HEK293 (cell line): ENCODE data around the gene CXCL17.

ENCODE experiments used
- CTCF ChIA-PET: fragments of 350-600 bp; formaldehyde crosslinking; extraction: SDS; loops from one replicate; lab custom pipeline; 2021; ENCODE audit warnings: antibody characterized with exemption; lab: Yijun Ruan, JAX
- POLR2A ChIA-PET: fragments of 300-600 bp; formaldehyde crosslinking; extraction: SDS; loops from one replicate; lab custom pipeline; 2020; ENCODE audit warnings: antibody characterized with exemption, inconsistent platforms; lab: Yijun Ruan, JAX
- H3K27ac ChIP-seq: fragments of 200-500 bp; sonication (Bioruptor generic); 2 replicates; pipeline ENCODE4 v1.5.1; 2014; ENCODE audit warnings: low read depth, low read length, control low read depth, inconsistent platforms; ENCODE audit errors: extremely low read depth
- H3K36me3 ChIP-seq, 2 experiments: fragments of 200-500 bp in 1 of 2; sonication (Bioruptor generic) in 1 of 2; 1 replicate in 1 of 2; 2 replicates in 1 of 2; pipeline ENCODE4 v1.5.1; 2014 to 2017; ENCODE audit warnings: inconsistent platforms in 2 of 2, low read length in 2 of 2; ENCODE audit not compliant: control insufficient read depth in 2 of 2, insufficient read depth in 1 of 2
- H3K4me1 ChIP-seq: fragments of 200-500 bp; sonication (Bioruptor generic); 2 replicates; pipeline ENCODE4 v1.5.1; 2014; ENCODE audit warnings: mild to moderate bottlenecking, low read length, inconsistent platforms; ENCODE audit not compliant: control insufficient read depth, insufficient read depth
- H3K4me3 ChIP-seq: 2 replicates; pipeline ENCODE4 v1.5.1; 2011; ENCODE audit warnings: low read depth, mild to moderate bottlenecking, control low read depth, low read length, moderate library complexity
- H3K9me3 ChIP-seq: fragments of 200-500 bp; sonication (Bioruptor generic); 2 replicates; pipeline ENCODE4 v1.5.1; 2014; ENCODE audit warnings: low read depth, low read length, inconsistent platforms; ENCODE audit not compliant: control insufficient read depth, insufficient read depth
- AEBP2 ChIP-seq: fragments of 450-650 bp; formaldehyde crosslinking; IDR thresholded peaks from 2 replicates; pipeline ENCODE4 v1.5.1; 2016; ENCODE audit warnings: missing biosample characterization, missing genetic modification characterization, borderline replicate concordance
- KLF1 ChIP-seq: fragments of 450-650 bp; formaldehyde crosslinking; IDR thresholded peaks from 2 replicates; pipeline ENCODE4 v1.5.1; 2016; ENCODE audit warnings: missing biosample characterization, missing genetic modification characterization
- KLF16 ChIP-seq: fragments of 450-650 bp; formaldehyde crosslinking; IDR thresholded peaks from 2 replicates; pipeline ENCODE4 v1.5.1; 2017; ENCODE audit warnings: missing biosample characterization, missing genetic modification characterization
- PRDM1 ChIP-seq: fragments of 450-650 bp; formaldehyde crosslinking; IDR thresholded peaks from 2 replicates; pipeline ENCODE4; 2016; ENCODE audit warnings: missing biosample characterization, missing genetic modification characterization
- ZBTB26 ChIP-seq: fragments of 450-650 bp; formaldehyde crosslinking; optimal IDR thresholded peaks from 2 replicates; pipeline ENCODE3; 2016; ENCODE audit warnings: missing biosample characterization, mild to moderate bottlenecking, missing genetic modification characterization
- ZBTB44 ChIP-seq: fragments of 450-650 bp; IDR thresholded peaks from 2 replicates; pipeline ENCODE4 v1.5.1; 2018; ENCODE audit warnings: missing biosample characterization, mild to moderate bottlenecking, missing genetic modification characterization
- ZFP3 ChIP-seq: fragments of 450-650 bp; formaldehyde crosslinking; IDR thresholded peaks from 2 replicates; pipeline ENCODE4 v1.5.1; 2016; ENCODE audit warnings: low read depth, missing biosample characterization, missing genetic modification characterization
- ZFP41 ChIP-seq: fragments of 450-650 bp; formaldehyde crosslinking; IDR thresholded peaks from 2 replicates; pipeline ENCODE4 v1.5.1; 2016; ENCODE audit warnings: missing biosample characterization, missing genetic modification characterization, borderline replicate concordance
- ZNF114 ChIP-seq: fragments of 450-650 bp; formaldehyde crosslinking; IDR thresholded peaks from 2 replicates; pipeline ENCODE4 v1.5.0; 2017; ENCODE audit warnings: missing biosample characterization, missing genetic modification characterization
- ZNF148 ChIP-seq: fragments of 450-650 bp; formaldehyde crosslinking; IDR thresholded peaks from 2 replicates; pipeline ENCODE4 v1.5.0; 2017; ENCODE audit warnings: missing biosample characterization, missing genetic modification characterization, borderline replicate concordance
- ZNF16 ChIP-seq: fragments of 450-650 bp; formaldehyde crosslinking; IDR thresholded peaks from 2 replicates; pipeline ENCODE4 v1.5.1; 2016; ENCODE audit warnings: low read depth, missing biosample characterization, missing genetic modification characterization
- ZNF2 ChIP-seq: fragments of 450-650 bp; formaldehyde crosslinking; IDR thresholded peaks from 2 replicates; pipeline ENCODE4 v1.5.1; 2016; ENCODE audit warnings: missing biosample characterization, missing genetic modification characterization
- ZNF214 ChIP-seq: fragments of 450-650 bp; formaldehyde crosslinking; IDR thresholded peaks from 2 replicates; pipeline ENCODE4 v1.5.1; 2017; ENCODE audit warnings: missing biosample characterization, mild to moderate bottlenecking, missing genetic modification characterization, borderline replicate concordance
- ZNF324 ChIP-seq: fragments of 450-650 bp; formaldehyde crosslinking; IDR thresholded peaks from 2 replicates; pipeline ENCODE4 v1.5.1; 2016; ENCODE audit warnings: missing biosample characterization, missing genetic modification characterization
- ZNF335 ChIP-seq: fragments of 450-650 bp; formaldehyde crosslinking; conservative IDR thresholded peaks from 2 replicates; pipeline ENCODE4 v1.5.1; 2016; ENCODE audit warnings: missing biosample characterization, missing genetic modification characterization
- ZNF449 ChIP-seq: fragments of 450-650 bp; formaldehyde crosslinking; IDR thresholded peaks from 2 replicates; pipeline ENCODE4 v1.5.1; 2017; ENCODE audit warnings: missing biosample characterization, mild to moderate bottlenecking, missing genetic modification characterization, moderate library complexity
- TF ChIP-seq, protein P1 (sequence below): IDR thresholded peaks from 2 replicates; pipeline ENCODE4 v1.6.1; 2011; ENCODE audit warnings: mild to moderate bottlenecking, low read depth, low read length, borderline replicate concordance

CXCL17 gene

DNA sequence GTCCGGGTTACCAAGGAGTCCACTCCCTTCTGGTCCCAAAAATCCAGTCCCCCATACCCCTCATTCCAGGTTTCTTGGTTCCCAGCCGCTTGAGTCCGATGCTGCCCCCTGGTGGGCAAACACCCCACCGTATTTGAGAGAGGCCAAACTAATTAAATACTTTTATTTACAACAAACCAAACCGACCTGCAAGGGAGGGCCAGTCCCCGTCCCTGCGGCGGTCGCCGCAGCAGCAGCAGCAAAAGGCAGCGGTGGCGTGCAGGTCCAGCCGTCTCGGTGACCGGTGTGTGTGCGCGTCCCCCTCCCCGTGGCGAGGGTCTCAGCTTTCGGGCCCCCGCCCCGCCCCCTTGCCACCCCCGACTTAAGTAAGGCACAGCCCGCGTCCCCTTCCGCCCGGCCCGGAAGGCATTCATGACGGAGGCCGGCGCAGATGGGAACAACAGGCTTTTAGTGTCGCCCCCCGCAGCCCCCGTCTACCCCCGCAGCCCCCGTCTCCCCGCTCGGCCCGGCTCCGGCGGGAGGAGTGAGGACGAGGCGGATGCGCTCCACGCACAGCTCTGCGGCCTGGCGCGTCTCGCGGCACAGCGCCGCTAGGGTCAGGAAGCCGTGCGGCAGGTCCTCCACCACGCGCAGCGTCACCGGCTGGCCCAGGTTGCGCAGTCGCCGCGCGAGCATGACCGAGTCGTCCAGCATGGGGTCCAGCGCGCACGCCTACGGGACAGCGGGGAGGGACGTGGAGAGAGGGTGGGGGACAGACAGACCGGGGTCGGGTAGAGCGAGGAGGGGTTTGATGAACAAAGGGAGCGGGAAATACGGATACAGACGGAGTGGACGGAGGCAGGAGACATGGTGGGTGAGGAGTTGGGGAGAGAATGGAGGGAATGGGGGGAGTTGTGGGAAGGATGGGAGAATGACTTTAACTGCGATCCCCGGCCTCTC is 41.1 kb downstream of the CXCL17 start (continued):
- peak; percentile 75 for TF ChIP-seq ZBTB26 (tag by site-specific recombination)

DNA sequence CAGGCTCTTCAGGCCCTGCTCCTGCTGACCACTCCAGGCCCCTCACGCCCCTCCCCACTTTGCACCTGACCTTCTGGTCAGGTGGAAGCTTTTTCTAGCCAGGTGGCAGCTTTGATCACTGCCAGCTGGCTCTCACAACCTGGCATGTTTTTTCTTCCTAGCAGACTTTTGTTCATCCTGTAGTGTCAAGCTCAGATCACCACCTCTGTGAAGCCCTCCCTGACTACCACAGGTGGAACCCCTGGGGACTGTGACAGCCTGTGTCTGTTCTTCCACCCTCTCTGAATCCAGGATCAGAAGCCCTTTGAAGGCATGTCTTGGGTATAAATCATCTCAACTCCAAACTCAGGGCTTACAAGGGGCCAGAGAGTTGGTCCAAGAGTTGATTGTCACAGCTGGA is 42.3 kb downstream of the CXCL17 start:
- Histone ChIP-seq H3K4me1 (peaks cover 19% of the 10 kb centered on the region), H3K9me3 (no peaks in the 10 kb centered on the region), H3K36me3 (peaks cover 2 to 4% of the 10 kb centered on the region in 2 experiments; a peak in 2 of 3 replicates), H3K4me3 (no peak overlapping the region)
- CTCF ChIA-PET, result interaction anchor here (0.6 to 3.4 kb wide), 46 partner anchors 8 to 599 kb away, joined by 3 to 33 read pairs (median 4); partner anchors contain the start of genes CNFN and POU2F2
- POLR2A ChIA-PET, result interaction anchor here (0.6 to 1.3 kb wide), 2 partner anchors 13 to 59 kb away, joined by 5 to 6 read pairs; no protein-coding TSS in a partner anchor
- no peak for TF ChIP-seq ZFP41 (tag by site-specific recombination)
- TF ChIP-seq ZFP3 (tag by site-specific recombination), result no peak
- TF ChIP-seq, all 188 proteins: peak for 0
- 0 out of 2 replicates have a peak overlapping the region, but pooled peaks have one; percentile 27 for H3K27ac ChIP-seq

DNA sequence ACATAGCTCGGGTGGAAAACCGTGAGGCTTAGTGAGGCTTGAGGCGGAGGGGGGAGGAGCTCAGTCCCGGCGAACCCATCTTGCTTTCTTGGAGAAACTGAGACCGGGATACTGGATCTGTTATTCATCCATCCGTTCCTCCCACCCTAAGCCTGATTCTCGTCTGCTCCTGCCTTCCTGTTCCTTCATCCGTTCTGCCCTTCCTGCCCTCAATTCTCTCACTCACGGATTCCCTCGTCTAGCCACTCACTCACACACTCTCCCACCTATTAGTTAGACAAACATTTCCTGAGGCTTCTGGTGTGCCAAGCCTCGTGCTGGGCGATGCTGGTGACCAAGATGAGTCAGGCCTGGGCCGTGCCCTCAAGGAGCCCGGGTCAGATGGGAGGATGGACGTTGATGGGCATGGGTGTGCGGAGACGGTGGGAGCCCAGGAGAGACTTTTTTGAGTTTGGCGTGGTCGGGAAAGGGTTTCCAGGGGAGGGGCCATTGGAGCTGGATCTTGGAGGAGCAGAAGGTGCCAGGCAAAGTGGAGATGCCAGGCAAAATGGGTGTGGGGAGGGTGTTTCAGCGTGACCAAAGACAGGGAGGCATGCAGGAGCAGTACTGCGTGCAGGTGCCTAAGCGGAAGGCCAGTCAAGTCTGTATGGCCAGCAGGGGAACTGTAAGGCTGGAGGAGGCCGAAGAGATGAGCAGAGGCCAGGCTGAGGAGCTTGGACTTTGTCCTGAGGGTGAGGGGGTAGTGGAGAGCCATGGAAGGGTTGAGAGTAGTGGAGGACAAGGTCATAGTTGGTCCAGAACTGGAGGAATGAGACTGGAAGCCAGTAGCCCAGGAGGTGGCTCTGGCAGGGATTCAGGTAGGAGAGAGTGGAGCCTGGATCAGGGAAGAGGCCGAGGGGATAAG is 45.2 kb downstream of the CXCL17 start:
- H3K36me3 ChIP-seq, result peaks cover 0 to 2% of the 10 kb centered on the region in 2 experiments; a peak in 2 of 3 replicates
- POLR2A ChIA-PET, result interaction anchor here (0.5 to 2.4 kb wide), 28 partner anchors 9 to 612 kb away, joined by 3 to 41 read pairs (median 6); partner anchors contain the start of genes GSK3A and PAFAH1B3
- no peaks in the 10 kb centered on the region for H3K9me3 ChIP-seq
- peak overlapping the region; percentile 61 for H3K4me3 ChIP-seq
- CTCF ChIA-PET, result interaction anchor here (0.7 to 2.4 kb wide), 9 partner anchors 9 to 288 kb away, joined by 3 to 18 read pairs (median 6); no protein-coding TSS in a partner anchor
- peak overlapping the region; percentile 67 for H3K27ac ChIP-seq
- H3K4me1 ChIP-seq, result peaks cover 19% of the 10 kb centered on the region
- TF ChIP-seq ZNF324 (tag by site-specific recombination) (peak; percentile 20; the same call in 1 of the 2 replicates), ZNF449 (tag by site-specific recombination) (no peak; the same call in 1 of the 2 replicates), ZNF16 (tag by site-specific recombination) (peak; percentile 48; the same call in 1 of the 2 replicates), AEBP2 (tag by site-specific recombination) (no peak), ZNF335 (tag by site-specific recombination) (peak; percentile 78), ZBTB44 (tag by site-specific recombination) (no peak), ZNF214 (tag by site-specific recombination) (no peak), ZNF2 (tag by site-specific recombination) (peak; percentile 28; the same call in 1 of the 2 replicates), KLF1 (tag by site-specific recombination) (0 out of 2 replicates have a peak, but pooled peaks have one; percentile 6), PRDM1 (tag by site-specific recombination) (peak; percentile 58), ZNF148 (tag by site-specific recombination) (no peak), KLF16 (peak; percentile 75), ZNF114 (tag by site-specific recombination) (no peak)
- TF ChIP-seq, protein P1, sequence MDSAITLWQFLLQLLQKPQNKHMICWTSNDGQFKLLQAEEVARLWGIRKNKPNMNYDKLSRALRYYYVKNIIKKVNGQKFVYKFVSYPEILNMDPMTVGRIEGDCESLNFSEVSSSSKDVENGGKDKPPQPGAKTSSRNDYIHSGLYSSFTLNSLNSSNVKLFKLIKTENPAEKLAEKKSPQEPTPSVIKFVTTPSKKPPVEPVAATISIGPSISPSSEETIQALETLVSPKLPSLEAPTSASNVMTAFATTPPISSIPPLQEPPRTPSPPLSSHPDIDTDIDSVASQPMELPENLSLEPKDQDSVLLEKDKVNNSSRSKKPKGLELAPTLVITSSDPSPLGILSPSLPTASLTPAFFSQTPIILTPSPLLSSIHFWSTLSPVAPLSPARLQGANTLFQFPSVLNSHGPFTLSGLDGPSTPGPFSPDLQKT, result no peak
